Peyer's patch (tissue), 4 donors: ENCODE data around the gene RALGAPA1.

ENCODE experiments used
- POLR2A ChIP-seq, 2 donors: fragments of 450-650 bp; IDR thresholded peaks; one replicate each; pipeline ENCODE4 v1.5.1; 2017; ENCODE audit warnings: antibody characterized with exemption in 2 of 2, mild to moderate bottlenecking in 2 of 2, moderate library complexity in 2 of 2
- TF ChIP-seq, protein P1 (sequence below), 6 experiments: fragments of 450-650 bp in 4 of 6; fragments of 200-600 bp in 2 of 6; sonication (generic) in 1 of 6; IDR thresholded peaks; one replicate each; pipeline ENCODE4 v1.5.1; 2017 to 2019; ENCODE audit warnings: antibody characterized with exemption in 6 of 6, mild to moderate bottlenecking in 3 of 6, moderate library complexity in 1 of 6

DNA sequence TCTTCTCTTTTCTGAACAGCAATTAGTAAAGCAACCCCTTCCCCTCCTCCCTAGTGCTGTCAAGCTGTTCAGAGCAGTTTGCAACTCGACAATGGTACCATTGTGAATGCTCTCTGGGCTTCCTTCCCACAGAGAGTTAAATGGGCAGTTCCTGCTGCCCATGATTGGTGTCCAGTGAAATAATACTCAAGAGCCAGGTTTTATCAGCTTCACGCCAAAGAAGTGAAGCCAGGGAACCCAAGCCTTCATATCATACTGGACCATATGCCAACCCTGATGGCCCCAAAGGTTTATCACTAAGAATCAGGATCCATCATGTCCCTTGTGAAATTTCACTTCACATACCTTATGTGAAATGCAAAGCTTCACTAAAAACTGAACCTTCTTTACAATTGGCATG, 250.4 kb downstream of the RALGAPA1 start:
- TF ChIP-seq, protein P1, sequence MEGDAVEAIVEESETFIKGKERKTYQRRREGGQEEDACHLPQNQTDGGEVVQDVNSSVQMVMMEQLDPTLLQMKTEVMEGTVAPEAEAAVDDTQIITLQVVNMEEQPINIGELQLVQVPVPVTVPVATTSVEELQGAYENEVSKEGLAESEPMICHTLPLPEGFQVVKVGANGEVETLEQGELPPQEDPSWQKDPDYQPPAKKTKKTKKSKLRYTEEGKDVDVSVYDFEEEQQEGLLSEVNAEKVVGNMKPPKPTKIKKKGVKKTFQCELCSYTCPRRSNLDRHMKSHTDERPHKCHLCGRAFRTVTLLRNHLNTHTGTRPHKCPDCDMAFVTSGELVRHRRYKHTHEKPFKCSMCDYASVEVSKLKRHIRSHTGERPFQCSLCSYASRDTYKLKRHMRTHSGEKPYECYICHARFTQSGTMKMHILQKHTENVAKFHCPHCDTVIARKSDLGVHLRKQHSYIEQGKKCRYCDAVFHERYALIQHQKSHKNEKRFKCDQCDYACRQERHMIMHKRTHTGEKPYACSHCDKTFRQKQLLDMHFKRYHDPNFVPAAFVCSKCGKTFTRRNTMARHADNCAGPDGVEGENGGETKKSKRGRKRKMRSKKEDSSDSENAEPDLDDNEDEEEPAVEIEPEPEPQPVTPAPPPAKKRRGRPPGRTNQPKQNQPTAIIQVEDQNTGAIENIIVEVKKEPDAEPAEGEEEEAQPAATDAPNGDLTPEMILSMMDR (IDR thresholded peaks at IDR 0.05): no peak
- TF ChIP-seq POLR2A (IDR thresholded peaks at IDR 0.05): no peak
